Activated T-cell treated with anti-CD3 and anti-CD28 coated beads, Interleukin-2, amount 50 U/mL, for 24 hours (primary cell): ENCODE data around the gene ADGB.

ENCODE experiments used
- DNase-seq: peaks from one replicate; pipeline ENCODE4 v3.0.0-alpha.2; 2020
- H3K27ac Mint-ChIP-seq: 2 replicates; pipeline ENCODE4 v1.8.0; 2020; ENCODE audit warnings: mild to moderate bottlenecking, mixed read lengths
- H3K27me3 Mint-ChIP-seq: 2 replicates; pipeline ENCODE4 v1.8.0; 2020; ENCODE audit warnings: mixed read lengths
- H3K36me3 Mint-ChIP-seq: 2 replicates; pipeline ENCODE4 v1.8.0; 2020; ENCODE audit warnings: low read depth, mixed read lengths
- H3K4me1 Mint-ChIP-seq: 2 replicates; pipeline ENCODE4 v1.8.0; 2020; ENCODE audit warnings: low read depth, mixed read lengths
- H3K4me3 Mint-ChIP-seq: 2 replicates; pipeline ENCODE4 v1.8.0; 2020; ENCODE audit warnings: mild to moderate bottlenecking, moderate library complexity, mixed read lengths
- H3K9me3 Mint-ChIP-seq: 2 replicates; pipeline ENCODE4 v1.8.0; 2020; ENCODE audit warnings: mixed read lengths

Gene ADGB

DNA sequence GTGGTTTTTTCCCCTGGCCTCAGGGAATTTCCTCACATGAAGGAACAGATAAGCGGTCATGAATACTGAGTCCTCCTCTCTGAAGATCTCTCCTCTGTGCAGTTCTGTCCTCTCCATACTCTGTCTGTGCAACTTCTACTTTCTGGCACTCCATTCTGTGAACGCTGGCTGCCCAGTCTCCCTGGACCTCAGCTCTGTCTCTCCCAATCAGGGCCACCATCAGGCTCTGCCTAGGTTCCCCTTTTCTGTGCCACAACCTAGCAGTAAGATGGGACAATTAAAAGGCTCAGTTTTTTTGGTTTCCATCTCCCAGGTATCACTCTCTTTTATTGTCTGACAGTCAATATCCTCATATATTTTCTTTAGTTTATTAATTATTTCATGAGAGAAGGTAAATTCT lies 4.8 kb upstream of the ADGB start:
- Mint-ChIP-seq H3K4me1 (peaks cover 2% of the 10 kb centered on the region), H3K9me3 (no peaks in the 10 kb centered on the region), H3K4me3 (no peak overlapping the region), H3K27me3 (peaks cover 15% of the 10 kb centered on the region), H3K36me3 (no peaks in the 10 kb centered on the region), H3K27ac (no peak overlapping the region)
- DNase-seq, result no peak

DNA sequence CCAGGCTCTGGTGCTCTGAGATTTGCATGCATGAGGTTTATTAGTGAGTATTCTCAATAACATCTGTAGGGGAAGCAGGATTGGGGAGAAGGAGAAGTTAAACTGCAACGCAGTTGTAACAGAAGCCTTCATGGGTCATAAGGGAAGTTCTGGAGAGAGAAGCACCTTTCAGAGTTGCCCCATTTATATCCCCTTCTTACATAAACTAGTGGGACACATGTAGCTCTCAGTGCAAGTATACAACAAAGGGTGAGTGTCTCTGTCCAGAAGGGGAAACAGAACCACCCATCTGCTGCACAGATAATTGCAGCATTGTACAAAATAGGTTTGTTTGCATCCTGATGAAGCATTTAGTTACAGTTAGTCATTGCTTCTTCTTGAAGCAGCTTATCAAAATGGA lies 4.3 kb upstream of the ADGB start:
- Mint-ChIP-seq H3K27ac (no peak overlapping the region), H3K4me1 (peaks cover 7% of the 10 kb centered on the region), H3K4me3 (no peak overlapping the region), H3K27me3 (peaks cover 20% of the 10 kb centered on the region), H3K36me3 (no peaks in the 10 kb centered on the region), H3K9me3 (no peaks in the 10 kb centered on the region)
- no peak for DNase-seq

DNA sequence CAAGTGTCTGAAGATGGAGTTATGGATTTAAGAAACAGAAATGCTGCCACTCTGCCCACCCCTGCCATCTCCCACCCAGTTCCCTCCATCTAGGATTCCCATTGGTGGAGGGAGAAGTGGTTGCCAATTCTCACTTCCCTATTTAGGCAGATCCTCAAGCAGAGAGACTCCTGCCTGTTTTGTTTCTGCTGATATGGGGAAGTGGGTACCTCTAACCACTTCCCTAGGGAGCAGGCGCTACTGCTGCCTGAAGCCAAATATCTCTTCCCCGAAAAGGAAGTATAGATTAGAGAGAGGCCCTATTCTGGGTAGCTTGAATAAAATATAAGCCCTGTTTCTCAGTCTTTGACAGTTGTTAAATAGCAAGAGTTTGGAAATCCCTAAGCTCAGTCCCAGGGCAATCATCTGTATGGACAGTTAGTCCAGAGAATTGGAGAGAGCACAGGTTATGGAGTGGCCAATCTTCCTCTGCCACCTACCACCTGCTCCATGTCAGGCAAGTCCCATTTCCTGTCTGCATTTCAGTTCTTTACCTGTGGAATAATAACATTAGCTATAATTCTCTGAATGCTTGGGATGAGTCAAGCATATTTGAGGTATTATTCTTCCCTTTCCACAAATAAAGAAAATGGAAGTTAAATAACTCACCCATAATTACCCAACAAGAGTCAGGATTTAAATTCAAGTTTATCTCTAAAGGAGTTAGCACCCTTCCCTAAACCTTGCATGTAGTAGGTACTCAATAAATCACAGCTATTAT lies 2.6 kb upstream of the ADGB start:
- no peaks in the 10 kb centered on the region for H3K36me3 Mint-ChIP-seq
- no peak for DNase-seq
- H3K4me1 Mint-ChIP-seq, result peaks cover 8% of the 10 kb centered on the region
- H3K27me3 Mint-ChIP-seq, result peaks cover 27% of the 10 kb centered on the region
- H3K27ac Mint-ChIP-seq, result no peak overlapping the region
- no peaks in the 10 kb centered on the region for H3K9me3 Mint-ChIP-seq
- H3K4me3 Mint-ChIP-seq, result no peak overlapping the region

DNA sequence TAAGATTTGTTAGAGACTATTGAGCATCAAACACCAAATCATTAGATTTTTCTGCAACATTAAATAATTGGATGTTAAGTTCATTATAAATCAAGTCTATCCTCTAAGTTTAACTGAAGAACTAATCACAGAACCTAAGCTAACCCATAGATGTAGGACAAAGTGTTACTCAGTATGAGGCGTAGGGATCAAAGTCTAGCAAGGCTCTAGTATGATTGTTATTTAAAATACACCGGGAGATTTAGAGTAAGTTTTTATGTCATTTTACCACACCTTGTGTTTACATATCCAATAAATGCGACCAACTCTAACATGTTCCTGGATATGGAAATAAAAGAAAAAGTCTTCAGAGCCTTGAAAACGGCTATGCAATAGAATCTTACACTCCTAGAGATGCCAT lies 2.6 kb downstream of the ADGB start:
- H3K27ac Mint-ChIP-seq, result no peak overlapping the region
- H3K4me3 Mint-ChIP-seq, result no peak overlapping the region
- no peaks in the 10 kb centered on the region for H3K36me3 Mint-ChIP-seq
- no peaks in the 10 kb centered on the region for H3K9me3 Mint-ChIP-seq
- H3K4me1 Mint-ChIP-seq, result peaks cover 8% of the 10 kb centered on the region
- no peak for DNase-seq
- H3K27me3 Mint-ChIP-seq, result peaks cover 22% of the 10 kb centered on the region

DNA sequence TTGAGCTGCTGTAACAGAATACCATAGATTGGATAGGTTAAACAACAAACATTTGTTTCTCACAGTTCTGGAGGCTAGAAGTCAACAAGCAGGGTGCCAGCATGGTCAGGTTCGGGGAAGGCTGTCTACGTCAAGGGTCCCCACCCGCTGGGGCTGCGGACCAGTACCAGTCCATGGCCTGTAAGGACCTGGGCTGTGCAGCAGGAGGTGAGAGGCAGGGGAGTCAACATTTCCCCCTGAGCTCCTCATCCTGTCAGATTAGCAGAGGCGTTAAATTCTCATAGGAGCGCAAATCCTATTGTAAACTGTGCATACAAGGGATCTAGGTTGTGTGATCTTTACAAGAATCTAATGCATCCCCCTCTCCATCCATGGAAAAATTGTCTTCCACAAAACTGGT lies 3.8 kb downstream of the ADGB start:
- Mint-ChIP-seq H3K27ac (no peak overlapping the region), H3K36me3 (no peaks in the 10 kb centered on the region), H3K9me3 (no peaks in the 10 kb centered on the region), H3K4me3 (no peak overlapping the region), H3K27me3 (peaks cover 22% of the 10 kb centered on the region), H3K4me1 (peaks cover 8% of the 10 kb centered on the region)
- no peak for DNase-seq

DNA sequence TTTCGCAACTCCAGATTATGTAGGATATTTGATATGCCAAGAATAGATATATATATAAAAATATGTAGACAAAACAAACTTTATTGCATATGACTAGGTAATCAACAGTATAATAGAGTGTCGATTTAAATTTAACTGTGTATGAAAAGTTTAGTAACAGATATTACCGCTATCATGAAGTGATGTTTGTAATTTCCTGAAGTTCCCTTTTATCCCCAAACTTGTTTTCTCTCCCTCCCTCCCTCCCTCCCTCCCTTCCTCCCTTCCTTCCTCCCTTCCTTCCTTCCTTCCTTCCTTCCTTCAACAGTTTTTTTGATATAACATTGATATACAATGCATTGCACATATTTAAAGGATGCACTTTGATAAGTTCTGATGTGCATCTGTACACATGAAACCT lies 15.2 kb downstream of the ADGB start:
- DNase-seq, result no peak
- no peaks in the 10 kb centered on the region for H3K9me3 Mint-ChIP-seq
- H3K27ac Mint-ChIP-seq, result no peak overlapping the region
- H3K36me3 Mint-ChIP-seq, result no peaks in the 10 kb centered on the region
- no peaks in the 10 kb centered on the region for H3K4me1 Mint-ChIP-seq
- H3K4me3 Mint-ChIP-seq, result no peak overlapping the region
- H3K27me3 Mint-ChIP-seq, result no peaks in the 10 kb centered on the region

DNA sequence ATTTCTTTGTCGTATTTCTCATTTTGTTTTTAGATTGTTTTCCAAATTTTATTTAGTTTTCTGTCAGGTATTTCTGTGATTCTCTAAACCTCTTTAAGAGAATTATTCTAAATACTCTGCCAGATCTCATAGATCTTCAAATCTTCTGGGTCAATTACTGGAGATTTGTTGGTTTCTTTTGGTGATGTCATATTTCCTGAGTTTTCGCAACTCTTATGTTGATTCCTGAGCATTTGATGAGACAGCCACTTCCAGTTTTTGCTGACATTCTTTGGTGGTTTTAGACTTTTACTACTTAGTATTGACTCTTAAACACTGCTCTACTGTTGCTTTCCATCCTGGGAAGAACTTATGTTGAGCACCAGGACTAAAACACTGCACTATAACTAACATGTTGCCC lies 21.9 kb downstream of the ADGB start:
- Mint-ChIP-seq H3K27me3 (no peaks in the 10 kb centered on the region), H3K4me1 (no peaks in the 10 kb centered on the region), H3K4me3 (no peak overlapping the region), H3K27ac (no peak overlapping the region), H3K9me3 (peaks cover 5% of the 10 kb centered on the region), H3K36me3 (no peaks in the 10 kb centered on the region)
- no peak for DNase-seq

DNA sequence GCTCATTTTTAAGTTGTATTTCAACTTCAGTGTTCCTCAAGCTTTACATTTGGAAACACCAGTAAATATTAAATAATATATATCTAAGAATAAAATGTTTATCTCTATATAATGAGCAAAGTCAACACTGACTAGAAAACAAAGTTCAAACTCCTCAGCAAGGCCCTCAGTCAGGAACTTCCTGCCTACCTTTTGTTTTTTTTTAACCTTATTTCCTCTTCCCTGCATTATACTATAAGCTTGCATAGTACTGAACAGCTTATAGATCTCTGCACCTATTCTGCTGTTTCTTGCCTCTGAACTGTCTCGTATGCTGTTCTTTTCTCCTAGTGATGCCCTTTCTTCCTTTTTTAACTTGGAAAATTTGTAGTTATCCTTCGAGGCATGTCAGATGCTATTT lies 29.6 kb downstream of the ADGB start:
- H3K27me3 Mint-ChIP-seq, result peaks cover 5% of the 10 kb centered on the region

DNA sequence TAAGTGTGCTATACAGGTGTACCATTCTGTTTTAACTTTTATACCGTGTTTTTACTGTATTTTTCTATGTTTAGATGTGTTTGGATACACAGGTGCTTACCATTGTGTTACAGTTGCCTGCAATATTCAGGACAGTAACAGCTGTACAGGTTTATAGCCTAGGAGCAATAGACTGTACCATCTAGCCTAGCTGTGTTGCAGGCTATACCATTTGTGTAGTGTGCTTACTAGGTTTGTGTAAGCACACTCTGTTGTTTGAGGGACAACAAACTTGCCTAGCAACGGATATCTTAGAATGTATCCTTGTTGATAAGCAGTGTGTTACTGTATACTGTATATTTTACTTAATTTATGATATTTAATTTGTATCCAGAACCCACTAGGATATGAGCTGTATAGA lies 35.2 kb downstream of the ADGB start:
- H3K36me3 Mint-ChIP-seq, result no peaks in the 10 kb centered on the region
- no peak overlapping the region for H3K4me3 Mint-ChIP-seq
- no peak overlapping the region for H3K27ac Mint-ChIP-seq
- DNase-seq, result no peak
- H3K9me3 Mint-ChIP-seq, result no peaks in the 10 kb centered on the region
- no peaks in the 10 kb centered on the region for H3K4me1 Mint-ChIP-seq
- H3K27me3 Mint-ChIP-seq, result peaks cover 5% of the 10 kb centered on the region

More for the DNA sequence above, 29.6 kb downstream of the ADGB start:
- no peaks in the 10 kb centered on the region for H3K9me3 Mint-ChIP-seq
- no peak for DNase-seq
- H3K4me3 Mint-ChIP-seq, result no peak overlapping the region
- no peaks in the 10 kb centered on the region for H3K4me1 Mint-ChIP-seq
- no peaks in the 10 kb centered on the region for H3K36me3 Mint-ChIP-seq
- no peak overlapping the region for H3K27ac Mint-ChIP-seq

DNA sequence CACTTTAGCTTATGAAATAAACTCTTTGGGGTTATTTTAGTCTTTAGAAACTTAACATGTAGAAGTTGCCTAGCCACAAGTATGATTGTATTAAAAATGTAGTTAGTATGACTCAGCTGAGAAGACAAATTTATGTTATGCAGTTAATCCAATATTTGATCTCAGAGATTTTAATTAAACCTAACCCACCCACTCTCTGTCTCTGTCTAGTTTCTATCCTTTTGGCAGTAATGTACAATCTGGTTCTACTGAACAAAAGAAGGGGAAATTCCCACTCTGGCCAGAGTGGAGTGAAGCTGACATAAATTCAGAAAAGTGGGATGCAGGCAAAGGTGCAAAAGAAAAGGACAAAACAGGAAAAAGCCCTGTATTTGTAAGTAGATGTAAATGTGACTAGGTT lies 36.4 kb downstream of the ADGB start:
- H3K9me3 Mint-ChIP-seq, result no peaks in the 10 kb centered on the region

DNA sequence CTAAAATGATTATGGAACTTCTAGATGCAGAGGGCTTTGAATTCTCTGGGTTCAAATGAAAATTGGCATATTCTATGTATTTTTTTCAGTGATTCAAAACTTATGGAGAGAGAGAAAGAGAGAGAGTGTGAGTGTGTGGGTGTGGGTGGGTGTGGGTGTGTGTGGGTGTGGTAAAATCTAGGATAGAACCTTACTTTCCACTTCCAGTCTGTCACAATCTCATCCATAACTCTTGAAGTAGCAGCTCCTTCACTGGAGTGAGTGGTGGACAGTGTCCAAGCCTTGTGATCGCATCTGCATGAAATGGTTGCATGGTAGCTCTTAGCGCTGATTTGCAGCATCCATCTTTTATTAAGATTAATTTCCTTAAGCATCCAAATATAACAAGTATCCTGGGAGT lies 37.7 kb downstream of the ADGB start:
- no peaks in the 10 kb centered on the region for H3K36me3 Mint-ChIP-seq
- peaks cover 5% of the 10 kb centered on the region for H3K27me3 Mint-ChIP-seq
- H3K4me1 Mint-ChIP-seq, result no peaks in the 10 kb centered on the region
- H3K27ac Mint-ChIP-seq, result no peak overlapping the region
- H3K4me3 Mint-ChIP-seq, result no peak overlapping the region
- no peaks in the 10 kb centered on the region for H3K9me3 Mint-ChIP-seq
- no peak for DNase-seq

More for the DNA sequence above, 36.4 kb downstream of the ADGB start:
- no peak overlapping the region for H3K27ac Mint-ChIP-seq
- DNase-seq, result no peak
- H3K36me3 Mint-ChIP-seq, result no peaks in the 10 kb centered on the region
- H3K4me3 Mint-ChIP-seq, result no peak overlapping the region
- H3K27me3 Mint-ChIP-seq, result peaks cover 5% of the 10 kb centered on the region
- H3K4me1 Mint-ChIP-seq, result no peaks in the 10 kb centered on the region

DNA sequence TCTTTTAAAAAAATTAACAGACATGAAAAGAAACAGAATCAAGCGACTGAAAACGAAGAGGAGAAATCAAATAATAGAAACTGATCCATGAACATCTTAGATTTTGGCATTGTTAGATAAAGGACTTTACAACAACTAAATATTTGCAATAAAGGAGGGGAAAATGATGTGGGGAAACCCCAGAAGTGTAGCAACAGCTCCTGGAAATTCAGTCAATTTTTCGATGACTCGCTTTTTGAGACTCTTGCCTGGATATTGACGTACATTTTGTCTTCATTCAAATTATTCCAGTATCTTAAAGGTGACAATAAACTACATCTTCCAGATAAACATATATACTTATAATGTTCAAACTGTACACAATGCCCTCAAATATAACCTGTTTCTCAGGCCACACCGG lies 44.1 kb downstream of the ADGB start:
- no peaks in the 10 kb centered on the region for H3K4me1 Mint-ChIP-seq
- no peak overlapping the region for H3K4me3 Mint-ChIP-seq
- DNase-seq, result no peak
- H3K27ac Mint-ChIP-seq, result no peak overlapping the region
- H3K27me3 Mint-ChIP-seq, result no peaks in the 10 kb centered on the region
- H3K36me3 Mint-ChIP-seq, result no peaks in the 10 kb centered on the region
- no peaks in the 10 kb centered on the region for H3K9me3 Mint-ChIP-seq

DNA sequence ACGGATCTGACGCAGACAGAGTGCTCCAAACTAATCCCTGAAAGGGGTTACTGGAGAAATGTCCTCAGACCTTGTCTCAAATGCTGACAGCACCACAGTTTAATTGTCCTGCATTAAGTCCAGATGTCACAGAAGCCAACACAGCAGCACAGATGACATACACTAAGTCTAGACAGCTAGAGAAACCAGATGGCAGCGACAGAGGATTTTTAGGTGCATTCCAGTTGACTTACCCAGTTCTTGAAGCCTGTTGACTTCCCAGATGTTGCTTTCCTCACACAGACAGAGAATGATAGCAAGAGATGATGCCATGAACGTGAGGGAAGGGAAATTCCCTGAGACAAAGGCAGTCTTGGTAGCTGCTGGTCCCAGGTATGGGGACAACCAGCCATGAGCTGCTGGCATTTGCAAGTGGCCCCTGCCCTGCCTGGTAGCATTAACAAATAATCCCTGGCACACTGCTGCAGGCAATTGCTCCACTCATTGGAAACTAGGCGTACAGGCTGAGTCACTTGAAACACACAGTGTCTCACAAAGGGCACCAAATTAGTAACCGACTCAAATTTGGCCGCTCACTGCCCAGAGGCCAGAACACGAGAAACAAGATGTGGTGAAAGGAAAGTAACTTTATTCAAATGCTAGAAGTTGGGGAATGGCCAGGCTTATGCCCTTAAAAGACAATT lies 52.2 kb downstream of the ADGB start:
- H3K9me3 Mint-ChIP-seq, result no peaks in the 10 kb centered on the region
- H3K4me1 Mint-ChIP-seq, result no peaks in the 10 kb centered on the region
- H3K27ac Mint-ChIP-seq, result no peak overlapping the region
- H3K36me3 Mint-ChIP-seq, result no peaks in the 10 kb centered on the region
- no peak overlapping the region for H3K4me3 Mint-ChIP-seq
- DNase-seq, result no peak
- H3K27me3 Mint-ChIP-seq, result no peaks in the 10 kb centered on the region

DNA sequence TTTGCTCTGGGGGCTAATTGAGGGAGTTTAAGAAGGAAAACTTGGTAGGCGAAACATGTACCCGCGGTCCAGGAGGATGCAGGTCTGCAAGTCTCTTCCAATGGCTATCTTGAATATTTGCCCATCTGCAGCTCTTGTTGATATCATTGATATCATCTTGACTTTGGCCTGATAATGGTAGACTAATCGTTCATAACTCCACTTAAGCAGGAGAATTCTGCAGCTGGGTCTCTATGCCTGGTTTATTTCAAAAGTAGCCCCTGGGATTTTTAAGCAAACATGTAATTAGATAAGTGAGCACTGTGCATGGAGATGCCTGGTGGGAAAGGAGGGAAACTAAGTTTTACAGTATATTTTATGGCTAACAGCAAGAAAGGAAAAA lies 52.7 kb downstream of the ADGB start:
- no peaks in the 10 kb centered on the region for H3K4me1 Mint-ChIP-seq
- no peaks in the 10 kb centered on the region for H3K9me3 Mint-ChIP-seq
- H3K27me3 Mint-ChIP-seq, result no peaks in the 10 kb centered on the region

DNA sequence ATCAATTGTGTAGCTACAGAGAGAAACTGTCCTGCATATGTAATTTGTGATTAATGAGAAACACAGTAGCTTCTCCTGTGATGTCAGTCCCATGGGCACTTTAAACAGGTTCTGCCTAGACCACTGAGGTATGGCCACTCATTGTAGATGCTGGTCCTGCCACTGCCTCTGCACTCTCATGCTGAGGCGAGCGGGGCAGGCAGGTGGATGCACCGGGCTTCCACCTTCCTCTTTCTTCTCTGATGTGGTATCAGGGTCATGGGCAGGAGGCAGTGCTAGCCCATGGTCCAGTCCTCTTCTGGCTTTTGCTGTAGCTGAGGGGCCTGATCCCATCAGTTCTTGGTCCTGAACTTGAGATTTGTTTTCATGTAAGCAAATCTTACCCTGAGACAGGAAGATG lies 58.7 kb downstream of the ADGB start:
- Mint-ChIP-seq H3K9me3 (no peaks in the 10 kb centered on the region), H3K4me3 (no peak overlapping the region), H3K27ac (no peak overlapping the region), H3K4me1 (no peaks in the 10 kb centered on the region), H3K27me3 (no peaks in the 10 kb centered on the region), H3K36me3 (no peaks in the 10 kb centered on the region)
- no peak for DNase-seq

More for the DNA sequence above, 52.7 kb downstream of the ADGB start:
- no peaks in the 10 kb centered on the region for H3K36me3 Mint-ChIP-seq
- no peak overlapping the region for H3K27ac Mint-ChIP-seq
- DNase-seq, result no peak
- H3K4me3 Mint-ChIP-seq, result no peak overlapping the region
